B cell (primary cell): ENCODE data around the gene CFD.

Experiments used
- CTCF ChIP-seq: fragments of 200-600 bp; IDR thresholded peaks from one replicate; pipeline ENCODE4 v1.8.0; 2022; ENCODE audit warnings: antibody characterized with exemption, mild to moderate bottlenecking
- EZH2 ChIP-seq: IDR thresholded peaks from 2 replicates; pipeline ENCODE4 v1.6.1; 2012; ENCODE audit warnings: borderline replicate concordance, low read depth, mild to moderate bottlenecking, moderate library complexity, low read length; ENCODE audit not compliant: insufficient read depth, poor library complexity, severe bottlenecking

- no peak for TF ChIP-seq CTCF
- TF ChIP-seq EZH2: no peak
Measured at GRCh38 chr19:896999-897398, 37.5 kb downstream of the CFD start.
